Cardiac muscle cell (in vitro differentiated cells and primary cell): Measurements from ENCODE around the gene TPM4. TPM values are rescaled to one million over a fixed set of nuclear protein-coding genes. Genes with fewer than 3 reads are reported as not detected.

ENCODE experiments used
- DNase-seq, 2 donors: peaks; one replicate each; pipeline versions ENCODE4 v3.0.0 to v3.0.0-alpha.2; 2010 to 2017; ENCODE audit warnings: low read depth in 1 of 2, low spot score in 1 of 2
- H3K27ac ChIP-seq: fragments of 200-600 bp; sonication (generic); 2 replicates; pipeline ENCODE4 v1.5.1; 2016
- H3K27me3 ChIP-seq: fragments of 200-600 bp; sonication (generic); 2 replicates; pipeline ENCODE4 v1.6.0; 2016; ENCODE audit warnings: control low read depth
- H3K36me3 ChIP-seq: fragments of 200-600 bp; sonication (generic); 2 replicates; pipeline ENCODE4 v1.5.1; 2016; ENCODE audit warnings: control low read depth
- H3K4me1 ChIP-seq: fragments of 200-600 bp; sonication (generic); 2 replicates; pipeline ENCODE4 v1.8.1; 2017; ENCODE audit warnings: low read depth, mild to moderate bottlenecking, mixed run types
- H3K4me3 ChIP-seq: fragments of 200-600 bp; sonication (generic); 2 replicates; pipeline ENCODE4 v1.5.1; 2016; ENCODE audit warnings: mild to moderate bottlenecking
- H3K9me3 ChIP-seq: fragments of 200-600 bp; sonication (generic); 2 replicates; pipeline ENCODE4 v1.5.1; 2017; ENCODE audit warnings: low read depth, mild to moderate bottlenecking, control low read depth
- CTCF ChIP-seq: IDR thresholded peaks from 2 replicates; pipeline ENCODE4 v1.5.1; 2012; ENCODE audit warnings: low read depth, mild to moderate bottlenecking, low read length
- polyA plus RNA-seq: library from polyadenylated mRNA; unstranded; fragments of >200 nt; fragmentation: Nextera tagmentation; extraction: Ambion mirVana; gene quantifications from 2 replicates; pipeline ENCODE4 v1.2.1, GENCODE V29; 2016
- total RNA-seq: library from RNA; depleted of rRNA; stranded (reverse); fragments of >200 nt; gene quantifications from 2 replicates; pipeline ENCODE4 v1.2.3, GENCODE V29; 2016

The TPM4 gene
- total and polyA plus RNA-seq, 2 experiments from 2014 or later: 118 to 268 TPM

- no peaks in the 10 kb centered on the region for H3K9me3 ChIP-seq
- no peaks in the 10 kb centered on the region for H3K36me3 ChIP-seq
- H3K4me1 ChIP-seq: no peaks in the 10 kb centered on the region
- no peaks in the 10 kb centered on the region for H3K27me3 ChIP-seq
- no peak for TF ChIP-seq CTCF
- DNase-seq: no peak
- no peak overlapping the region for H3K27ac ChIP-seq
- no peak overlapping the region for H3K4me3 ChIP-seq
These were observed 69.8 kb downstream of the TPM4 start for GRCh38 chr19:16146112-16146511.

- Histone ChIP-seq H3K36me3 (no peaks in the 10 kb centered on the region), H3K4me1 (no peaks in the 10 kb centered on the region), H3K27me3 (no peaks in the 10 kb centered on the region), H3K9me3 (no peaks in the 10 kb centered on the region), H3K27ac (no peak overlapping the region), H3K4me3 (no peak overlapping the region)
- DNase-seq: no peak
- TF ChIP-seq CTCF: no peak
These were observed 72.3 kb downstream of the TPM4 start for GRCh38 chr19:16148443-16149229.

Other genes with a start within 250 kb of the TPM4 start
- gene CYP4F2, start 178.4 kb upstream of the TPM4 start, total RNA-seq: not detected in 2 replicates
- not detected in 2 replicates for gene CYP4F2, start 178.4 kb upstream of the TPM4 start, polyA plus RNA-seq
- not detected in 2 replicates for gene CYP4F11, start 142.0 kb upstream of the TPM4 start, total RNA-seq
- gene CYP4F11, start 142.0 kb upstream of the TPM4 start, polyA plus RNA-seq: not detected in 2 replicates
- gene OR10H4, start 127.5 kb upstream of the TPM4 start, total RNA-seq: not detected in 2 replicates
- not detected in 2 replicates for gene OR10H4, start 127.5 kb upstream of the TPM4 start, polyA plus RNA-seq
- gene RAB8A, start 35.4 kb downstream of the TPM4 start, total RNA-seq: 38.2 and 52.0 TPM in 2 replicates
- gene RAB8A, start 35.4 kb downstream of the TPM4 start, polyA plus RNA-seq: 87.3 and 93.8 TPM in 2 replicates
- gene HSH2D, start 67.2 kb downstream of the TPM4 start, total RNA-seq: not detected in 2 replicates
- gene HSH2D, start 67.2 kb downstream of the TPM4 start, polyA plus RNA-seq: 0.12 TPM in 1 of 2 replicates, not detected in the other
- gene CIB3, start 97.0 kb downstream of the TPM4 start, total RNA-seq: not detected in 2 replicates
- gene CIB3, start 97.0 kb downstream of the TPM4 start, polyA plus RNA-seq: not detected in 2 replicates
- gene FAM32A, start 108.9 kb downstream of the TPM4 start, total RNA-seq: 146 and 154 TPM in 2 replicates
- 163 and 209 TPM in 2 replicates for gene FAM32A, start 108.9 kb downstream of the TPM4 start, polyA plus RNA-seq
- 120 and 158 TPM in 2 replicates for gene AP1M1, start 121.4 kb downstream of the TPM4 start, total RNA-seq
- 105 and 114 TPM in 2 replicates for gene AP1M1, start 121.4 kb downstream of the TPM4 start, polyA plus RNA-seq
- 7.8 and 13.4 TPM in 2 replicates for gene KLF2, start 248.3 kb downstream of the TPM4 start, total RNA-seq
- gene KLF2, start 248.3 kb downstream of the TPM4 start, polyA plus RNA-seq: 10.9 and 12.1 TPM in 2 replicates